GM12872 (cell line): ENCODE data around the gene EHMT1.

Source experiments
- TF ChIP-seq, protein P1 (sequence below): IDR thresholded peaks from 3 replicates; pipeline ENCODE4 v1.5.1; 2011; ENCODE audit warnings: low read depth, mild to moderate bottlenecking, low read length, moderate library complexity; ENCODE audit not compliant: insufficient read depth

The EHMT1 gene

DNA sequence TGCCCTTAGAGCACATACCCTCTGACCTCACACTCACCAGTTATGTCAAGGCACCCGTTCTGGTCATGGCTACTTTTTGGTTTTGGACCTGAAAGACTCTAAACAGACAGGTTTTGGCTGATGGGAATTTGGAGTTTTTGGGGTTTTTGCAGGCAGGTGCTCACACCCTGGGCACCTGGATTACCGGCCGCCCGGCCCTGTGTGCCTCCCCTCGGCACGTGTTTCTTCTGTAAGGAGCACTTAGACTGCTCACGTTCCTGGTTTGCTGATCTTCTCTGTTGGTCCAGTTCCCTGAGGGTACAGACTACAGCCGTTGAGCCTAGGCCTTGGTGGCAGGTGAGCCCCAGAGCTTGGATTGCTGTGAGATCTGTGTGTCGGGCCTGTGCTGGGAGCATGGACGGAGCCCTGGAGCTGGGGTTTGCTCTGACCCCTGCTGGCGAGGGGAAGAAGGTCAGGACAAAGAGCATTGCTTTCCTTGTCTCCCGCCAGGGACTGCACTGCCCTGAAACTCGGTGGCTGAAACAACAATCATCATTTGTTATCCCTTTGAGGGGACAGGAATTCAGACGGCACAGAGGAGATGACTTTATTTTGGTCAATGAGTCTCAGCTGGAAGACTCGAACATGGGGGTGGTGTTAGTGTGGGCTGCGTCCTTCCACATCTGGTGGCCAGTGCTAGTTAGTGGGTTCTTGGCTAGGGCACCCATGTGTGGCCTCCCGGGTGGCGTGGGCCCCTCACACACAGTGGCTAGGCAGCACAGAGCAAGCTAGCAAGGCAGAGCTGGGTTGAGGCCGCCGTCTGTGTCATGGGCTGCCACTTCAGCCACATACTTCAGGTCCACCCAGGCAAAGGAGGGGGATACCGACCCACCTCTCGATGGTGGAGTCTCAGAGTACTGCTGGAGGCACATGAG, 76.4 kb downstream of the EHMT1 start:
- TF ChIP-seq, protein P1, sequence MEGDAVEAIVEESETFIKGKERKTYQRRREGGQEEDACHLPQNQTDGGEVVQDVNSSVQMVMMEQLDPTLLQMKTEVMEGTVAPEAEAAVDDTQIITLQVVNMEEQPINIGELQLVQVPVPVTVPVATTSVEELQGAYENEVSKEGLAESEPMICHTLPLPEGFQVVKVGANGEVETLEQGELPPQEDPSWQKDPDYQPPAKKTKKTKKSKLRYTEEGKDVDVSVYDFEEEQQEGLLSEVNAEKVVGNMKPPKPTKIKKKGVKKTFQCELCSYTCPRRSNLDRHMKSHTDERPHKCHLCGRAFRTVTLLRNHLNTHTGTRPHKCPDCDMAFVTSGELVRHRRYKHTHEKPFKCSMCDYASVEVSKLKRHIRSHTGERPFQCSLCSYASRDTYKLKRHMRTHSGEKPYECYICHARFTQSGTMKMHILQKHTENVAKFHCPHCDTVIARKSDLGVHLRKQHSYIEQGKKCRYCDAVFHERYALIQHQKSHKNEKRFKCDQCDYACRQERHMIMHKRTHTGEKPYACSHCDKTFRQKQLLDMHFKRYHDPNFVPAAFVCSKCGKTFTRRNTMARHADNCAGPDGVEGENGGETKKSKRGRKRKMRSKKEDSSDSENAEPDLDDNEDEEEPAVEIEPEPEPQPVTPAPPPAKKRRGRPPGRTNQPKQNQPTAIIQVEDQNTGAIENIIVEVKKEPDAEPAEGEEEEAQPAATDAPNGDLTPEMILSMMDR = peak; percentile 91

DNA sequence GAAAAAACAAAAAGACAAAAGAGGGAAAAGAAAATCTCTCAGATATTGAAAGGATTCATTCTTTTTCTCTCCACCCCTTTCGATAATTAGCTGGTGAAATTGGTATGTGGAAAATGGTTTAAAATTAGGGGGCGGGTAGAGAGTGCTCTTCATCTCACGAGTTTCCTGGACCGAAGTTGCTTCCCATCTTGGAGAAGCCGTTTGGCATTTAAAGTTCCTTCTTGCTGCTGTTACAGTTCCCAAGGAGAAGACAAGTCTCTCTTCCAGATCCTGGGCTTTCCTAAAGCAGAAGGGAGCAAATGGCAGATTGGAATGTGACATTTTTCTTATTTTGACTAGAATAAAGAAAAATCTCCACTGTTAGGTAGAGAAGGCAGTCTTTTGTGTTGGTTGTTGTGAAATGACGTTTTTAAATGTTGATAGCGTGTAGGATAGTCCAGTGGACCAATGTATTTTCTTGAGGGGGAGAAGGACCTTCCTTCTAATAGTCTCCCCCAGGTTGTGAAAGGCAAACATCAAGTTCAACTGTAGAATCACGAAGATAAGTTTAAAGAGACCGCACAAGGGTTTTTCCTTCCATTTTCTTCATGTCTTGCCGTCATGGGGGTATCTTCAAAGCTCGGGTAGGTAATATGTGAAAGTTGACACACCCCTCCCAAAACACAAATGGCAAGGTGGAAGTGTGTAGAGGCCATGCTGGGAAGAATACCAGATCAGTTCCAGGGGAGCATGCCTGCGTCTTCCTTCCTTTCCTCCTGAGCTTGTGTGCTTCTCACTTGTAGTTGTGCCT, 77.5 kb downstream of the EHMT1 start:
- TF ChIP-seq, protein P1 = no peak

DNA sequence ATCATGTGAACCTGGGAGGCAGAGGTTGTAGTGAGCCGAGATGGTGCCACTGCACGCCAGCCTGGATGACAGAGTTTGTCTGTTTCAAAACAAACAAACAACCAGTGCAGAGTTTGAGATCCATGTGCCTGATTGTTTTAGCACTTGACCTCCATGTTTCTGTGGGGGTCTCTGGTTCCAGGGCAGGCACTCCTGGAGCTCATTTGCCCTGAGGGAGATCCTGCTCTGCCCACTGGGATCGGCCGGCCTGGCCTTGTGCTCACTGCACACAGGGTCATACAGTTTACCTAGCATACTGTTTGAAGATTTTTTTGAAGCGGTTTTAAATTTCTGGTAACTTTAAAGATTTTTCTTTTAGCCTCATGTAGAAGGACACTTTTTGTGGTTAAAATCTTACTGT, 78.4 kb downstream of the EHMT1 start:
- TF ChIP-seq, protein P1 = no peak

DNA sequence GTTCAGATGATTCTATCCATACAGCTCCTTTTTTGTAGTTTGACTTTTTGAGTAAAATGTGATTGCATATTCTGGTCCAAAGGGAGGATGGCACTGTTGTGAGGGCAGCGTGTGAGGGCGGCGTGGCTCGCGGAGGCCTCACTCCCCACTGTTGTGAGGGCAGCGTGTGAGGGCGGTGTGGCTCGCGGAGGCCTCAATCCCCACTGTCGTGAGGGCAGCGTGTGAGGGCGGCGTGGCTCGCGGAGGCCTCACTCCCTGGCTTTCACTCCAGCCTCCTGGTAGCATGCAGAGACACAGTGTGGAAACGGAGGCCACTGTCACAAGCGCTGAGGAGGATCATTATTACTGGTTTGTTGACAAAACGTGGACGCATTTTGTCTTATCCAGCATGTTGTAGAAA, 79.0 kb downstream of the EHMT1 start:
- TF ChIP-seq, protein P1 = no peak

DNA sequence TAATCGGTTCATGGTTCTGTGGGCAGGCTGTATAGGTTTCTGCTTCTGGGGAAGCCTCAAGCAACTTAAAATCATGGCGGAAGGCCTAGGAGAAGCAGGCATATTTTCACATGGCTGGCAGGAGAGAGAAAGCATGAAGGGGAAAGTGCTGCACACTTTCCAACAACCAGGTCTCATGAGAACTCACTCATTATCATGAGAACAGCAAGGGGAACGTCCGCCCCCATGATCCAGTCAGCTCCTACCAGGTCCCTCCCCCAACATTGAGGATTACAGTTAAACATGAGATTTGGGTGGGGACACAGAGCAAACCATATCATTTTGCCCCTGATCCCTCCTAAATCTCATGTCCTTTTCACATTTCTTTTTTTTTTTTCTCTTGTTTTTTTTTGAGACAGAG, 82.1 kb downstream of the EHMT1 start:
- TF ChIP-seq, protein P1 = no peak

DNA sequence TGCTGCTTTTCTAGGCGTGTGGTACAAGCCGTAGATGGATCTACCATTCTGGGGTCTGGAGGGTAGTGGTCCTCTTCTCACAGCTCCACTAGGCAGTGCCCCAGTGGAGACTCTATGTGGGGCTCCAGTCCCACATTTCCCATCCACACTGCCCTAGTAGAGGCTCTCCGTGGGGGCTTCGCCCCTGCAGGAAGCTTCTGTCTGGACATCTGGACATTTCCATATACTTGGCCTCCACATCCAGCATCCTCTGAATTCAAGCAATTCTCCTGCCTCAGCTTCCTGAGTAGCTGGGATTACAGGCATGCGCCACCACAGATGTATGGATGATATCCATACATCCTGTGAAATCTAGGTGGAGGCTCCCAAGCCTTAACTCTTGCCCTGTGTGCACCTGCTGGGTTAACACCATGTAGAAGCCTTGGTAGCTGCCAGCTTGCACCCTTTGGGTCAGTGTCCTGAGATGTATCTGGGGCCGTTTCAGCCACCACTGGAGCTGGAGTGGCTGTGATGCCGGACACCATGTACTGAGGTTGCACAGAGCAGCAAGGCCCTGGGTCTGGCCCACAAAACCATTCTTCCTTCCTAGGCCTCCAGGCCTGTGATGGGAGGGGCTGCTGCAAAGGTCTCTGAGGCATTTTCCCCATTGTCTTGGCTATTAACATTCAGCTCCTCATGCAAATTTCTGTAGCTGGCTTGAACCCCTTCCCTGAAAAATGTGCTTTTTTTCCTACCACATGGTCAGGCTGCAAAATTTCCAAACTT, 84.0 kb downstream of the EHMT1 start:
- TF ChIP-seq, protein P1 = no peak
